GM12878 (cell line): ENCODE data around the gene RBM26. TPM values are rescaled to one million over a fixed set of nuclear protein-coding genes. Genes with fewer than 3 reads are reported as not detected.

Source experiments
- ATAC-seq: fragments of 200-7000 bp; cut with Tn5 transposase; 3 replicates; pipeline ENCODE4 v1.9.1; 2020; ENCODE audit warnings: mild to moderate bottlenecking, moderate library complexity
- BruUV-seq: library from RNA; stranded (reverse); fragments of 400-500 nt; replicated peaks from 2 replicates; lab custom pipeline; 2021; lab: Mats Ljungman, UMichigan
- CTCF ChIA-PET: fragments of 300-600 bp; sonication (Branson Sonifier 250); formaldehyde crosslinking; extraction: SDS; loops from one replicate; lab custom pipeline; 2021; ENCODE audit warnings: inconsistent platforms; lab: Yijun Ruan, JAX
- POLR2A ChIA-PET: fragments of 350-600 bp; formaldehyde crosslinking; extraction: SDS; loops from one replicate; lab custom pipeline; 2021; ENCODE audit warnings: inconsistent platforms; lab: Charles Lee
- RAD21 ChIA-PET: fragments of 300-600 bp; sonication (Branson Sonifier 250); formaldehyde crosslinking; loops from one replicate; lab custom pipeline; 2023; ENCODE audit warnings: antibody characterized with exemption; ENCODE audit not compliant: unreplicated experiment; lab: Charles Lee
- SMC1A ChIA-PET: fragments of 300-600 bp; sonication (Branson Sonifier 250); formaldehyde crosslinking; loops from one replicate; lab custom pipeline; 2023; ENCODE audit not compliant: unreplicated experiment, uncharacterized antibody; lab: Charles Lee
- DNase-seq: peaks from one replicate; pipeline ENCODE4 v3.0.0-alpha.2; 2011; ENCODE audit warnings: low read depth, low spot score
- FAIRE-seq: peaks from 3 replicates; lab custom pipeline; 2011; peaks lifted over from hg19 to GRCh38; lab: Jason Lieb, UNC
- H2AFZ ChIP-seq: 2 replicates; pipeline ENCODE4 v1.6.0; 2011; ENCODE audit warnings: low read depth, low read length, control low read depth; ENCODE audit not compliant: control insufficient read depth
- H3K27ac ChIP-seq: 2 replicates; pipeline ENCODE4 v1.5.1; 2011; ENCODE audit warnings: control low read depth; ENCODE audit not compliant: control insufficient read depth, insufficient read depth
- H3K27me3 ChIP-seq, 2 experiments: replicated peaks in 1 of 2; 2 replicates each; pipeline versions ENCODE4 v1.6.0 to v1.6.1; 2011; ENCODE audit warnings: low read length in 1 of 2; ENCODE audit not compliant: control insufficient read depth in 2 of 2, insufficient read depth in 2 of 2
- H3K36me3 ChIP-seq, 2 experiments: 2 replicates each; pipeline ENCODE4 v1.5.1; 2011; ENCODE audit warnings: low read length in 1 of 2; ENCODE audit not compliant: control insufficient read depth in 2 of 2, insufficient read depth in 2 of 2
- H3K4me1 ChIP-seq: 2 replicates; pipeline ENCODE4 v1.6.1; 2011; ENCODE audit warnings: mild to moderate bottlenecking, low read length, moderate library complexity, mixed read lengths; ENCODE audit not compliant: control insufficient read depth, insufficient read depth
- H3K4me2 ChIP-seq: 2 replicates; pipeline ENCODE4 v1.6.0; 2011; ENCODE audit warnings: control low read depth; ENCODE audit not compliant: control insufficient read depth, insufficient read depth
- H3K4me3 ChIP-seq: fragments of 200-600 bp; sonication (generic); 2 replicates; pipeline ENCODE4 v1.5.1; 2016
- H3K79me2 ChIP-seq: 2 replicates; pipeline ENCODE4 v1.6.0; 2011; ENCODE audit warnings: low read length; ENCODE audit not compliant: control insufficient read depth, insufficient read depth
- H3K9ac ChIP-seq: 2 replicates; pipeline ENCODE4 v1.8.0; 2011; ENCODE audit warnings: low read length, control low read depth, mixed read lengths; ENCODE audit not compliant: control insufficient read depth, insufficient read depth
- H3K9me3 ChIP-seq: replicated peaks from 3 replicates; pipeline ENCODE4 v1.5.1; 2011; ENCODE audit warnings: mild to moderate bottlenecking, low read length; ENCODE audit not compliant: control insufficient read depth, insufficient read depth
- H4K20me1 ChIP-seq: 2 replicates; pipeline ENCODE4 v1.6.0; 2011; ENCODE audit not compliant: control insufficient read depth, insufficient read depth
- ATF2 ChIP-seq: IDR thresholded peaks from 2 replicates; pipeline ENCODE4 v1.6.1; 2012; ENCODE audit warnings: low read length, inconsistent platforms
- CBX5 ChIP-seq: sonication (generic); IDR thresholded peaks from 2 replicates; pipeline ENCODE4 v1.6.1; 2016; ENCODE audit warnings: low read depth, moderate library complexity, mild to moderate bottlenecking, inconsistent platforms
- CTCF ChIP-seq, 3 experiments: IDR thresholded peaks in 2 of 3; conservative IDR thresholded peaks in 1 of 3; 2 replicates each; pipeline ENCODE4 v1.5.1; 2011; ENCODE audit warnings: low read depth in 3 of 3, low read length in 3 of 3, mild to moderate bottlenecking in 3 of 3, control low read depth in 2 of 3, moderate library complexity in 2 of 3, inconsistent platforms in 1 of 3, mixed read lengths in 1 of 3; ENCODE audit not compliant: control insufficient read depth in 2 of 3, insufficient read depth in 1 of 3; ENCODE audit errors: extremely low read depth in 1 of 3
- HCFC1 ChIP-seq: fragments of 150-350 bp; IDR thresholded peaks from 2 replicates; pipeline ENCODE4 v1.6.1; 2014; ENCODE audit warnings: low read length
- HDGF ChIP-seq: fragments of 450-650 bp; IDR thresholded peaks from 2 replicates; pipeline ENCODE4 v1.6.1; 2016; ENCODE audit warnings: antibody characterized with exemption
- NFXL1 ChIP-seq: fragments of 450-650 bp; IDR thresholded peaks from 2 replicates; pipeline ENCODE4 v1.6.1; 2017; ENCODE audit warnings: antibody characterized with exemption, mild to moderate bottlenecking, borderline replicate concordance
- PAX8 ChIP-seq: fragments of 450-650 bp; IDR thresholded peaks from 2 replicates; pipeline ENCODE4 v1.6.1; 2017; ENCODE audit warnings: mild to moderate bottlenecking, moderate library complexity
- POU2F2 ChIP-seq: IDR thresholded peaks from 3 replicates; pipeline ENCODE4 v1.6.1; 2011; ENCODE audit warnings: low read depth, mild to moderate bottlenecking, low read length, borderline replicate concordance
- RAD21 ChIP-seq: IDR thresholded peaks from 2 replicates; pipeline ENCODE4 v1.6.1; 2011; ENCODE audit warnings: mild to moderate bottlenecking, low read depth, low read length, moderate library complexity; ENCODE audit not compliant: insufficient read depth
- RUNX3 ChIP-seq: IDR thresholded peaks from 2 replicates; pipeline ENCODE4 v1.6.1; 2012; ENCODE audit warnings: low read length, inconsistent platforms
- ZNF622 ChIP-seq: fragments of 450-650 bp; IDR thresholded peaks from 2 replicates; pipeline ENCODE4 v1.6.1; 2017; ENCODE audit warnings: mild to moderate bottlenecking, inconsistent platforms
- WGBS: methylation state at CpG from one replicate; pipeline ENCODE4 v1.1.6; 2016; ENCODE audit warnings: low lambda C conversion rate; ENCODE audit not compliant: insufficient replicate concordance, insufficient coverage; ENCODE audit errors: missing lambda C conversion rate; 5-methylcytosine and 5-hydroxymethylcytosine counted together
- in situ Hi-C: fragments of 300-500 bp; cut with MboI; formaldehyde crosslinking; loops from 9 replicates; pipeline ENCODE4 v1.14.3; 2018; ENCODE audit warnings: mixed read lengths
- intact Hi-C: fragments of 100-400 bp; cut with micrococcal nuclease; formaldehyde crosslinking; loops from one replicate; pipeline ENCODE4 v1.14.2; 2022; ENCODE audit not compliant: unreplicated experiment
- polyA plus RNA-seq, 11 experiments: library from polyadenylated mRNA; depleted of rRNA in 4 of 11; unstranded in 6 of 11; stranded (reverse) in 5 of 11; fragments of >200 nt; fragmentation: Nextera tagmentation in 4 of 11; fragmentation: Illumina TruSeq in 1 of 11; extraction: Ambion mirVana in 4 of 11; extraction: Trizol in 1 of 11; gene quantifications; 1 replicate in 1 of 11; 2 replicates in 10 of 11; pipeline versions ENCODE4 v1.2.1 to v1.2.3, GENCODE V29; 2011 to 2016; ENCODE audit warnings: inconsistent platforms in 2 of 11, missing spikeins in 2 of 11, low read depth in 1 of 11
- total RNA-seq, 4 experiments: library from RNA; depleted of rRNA in 3 of 4; stranded (reverse); fragments of >200 nt in 3 of 4; fragmentation: Illumina TruSeq in 1 of 4; extraction: Trizol in 1 of 4; gene quantifications; 2 replicates each; pipeline versions ENCODE4 v1.2.1 to v1.2.3, GENCODE V29; 2013 to 2021

The RBM26 gene
- total and polyA plus RNA-seq, 10 of the 15 experiments (the other 5 are each of a cell fraction or from before 2014, with no cell fraction given), result 17.6 to 71.3 (median 38.9) TPM

- Histone ChIP-seq H2AFZ (no peak overlapping the region), H3K27me3 (no peaks in the 10 kb centered on the region), H3K9ac (no peak overlapping the region), H3K9me3 (no peaks in the 10 kb centered on the region), H3K4me1 (no peaks in the 10 kb centered on the region), H3K27ac (no peak overlapping the region), H4K20me1 (no peaks in the 10 kb centered on the region), H3K36me3 (no peaks in the 10 kb centered on the region), H3K4me2 (no peak overlapping the region), H3K79me2 (no peaks in the 10 kb centered on the region), H3K4me3 (no peak overlapping the region)
- no peak for FAIRE-seq
- SMC1A ChIA-PET, result interaction anchor here (0.6 to 10.1 kb wide), 16 partner anchors 13 to 828 kb away, joined by 3 to 427 read pairs (median 4); partner anchors contain the start of gene NDFIP2
- POLR2A ChIA-PET, result interaction anchor here (0.6 to 0.7 kb wide), 3 partner anchors 11 to 83 kb away, joined by 3 to 5 read pairs (median 3); no protein-coding TSS in a partner anchor
- 0 out of 3 replicates have a peak, but pooled peaks have one; percentile 29 for ATAC-seq
- WGBS, result 94% methylated on average over 2 of the region's 2 CpGs
- TF ChIP-seq NFXL1, result no peak
- no peak for TF ChIP-seq POU2F2
- no peak for TF ChIP-seq CBX5
- intact Hi-C loops, result loop anchor here (5.0 kb wide), 1 partner anchor 54 kb away; the partner anchor contains the start of gene NDFIP2
- CTCF ChIA-PET, result interaction anchor here (0.6 to 13.6 kb wide), 11 partner anchors 11 to 251 kb away, joined by 3 to 564 read pairs (median 4); partner anchors contain the start of gene NDFIP2
- DNase-seq, result no peak
- BruUV-seq, result no TSS peak
- in situ Hi-C loops, result loop anchor here (5.0 kb wide), 1 partner anchor 109 kb away; no protein-coding TSS in a partner anchor
- RAD21 ChIA-PET, result interaction anchor here (0.7 to 8.0 kb wide), 10 partner anchors 8 to 117 kb away, joined by 3 to 435 read pairs (median 4); partner anchors contain the start of gene NDFIP2
Measured at GRCh38 chr13:79427883-79428282, 21.8 kb upstream of the RBM26 start.

- RAD21 ChIA-PET, result interaction anchor here (1.2 to 8.0 kb wide), 4 partner anchors 54 to 118 kb away, joined by 3 to 435 read pairs (median 93); partner anchors contain the start of gene NDFIP2
- CTCF ChIA-PET, result interaction anchor here (0.8 to 13.6 kb wide), 8 partner anchors 11 to 204 kb away, joined by 3 to 564 read pairs (median 4); no protein-coding TSS in a partner anchor
- no peaks in the 10 kb centered on the region for H3K27me3 ChIP-seq
- no peak overlapping the region for H3K9ac ChIP-seq
- DNase-seq (no peak), FAIRE-seq (no peak), ATAC-seq (peak; percentile 63)
- H3K36me3 ChIP-seq, result no peaks in the 10 kb centered on the region
- in situ Hi-C loops (loop anchor here (5.0 kb wide), 1 partner anchor 110 kb away; no protein-coding TSS in a partner anchor), intact Hi-C loops (loop anchor here (5.0 kb wide), 1 partner anchor 55 kb away; the partner anchor contains the start of gene NDFIP2)
- POLR2A ChIA-PET, result interaction anchor here (0.7 kb wide), 1 partner anchor 83 kb away, joined by 3 read pairs; no protein-coding TSS in a partner anchor
- no TSS peak for BruUV-seq
- no peak overlapping the region for H3K27ac ChIP-seq
- SMC1A ChIA-PET, result interaction anchor here (0.6 to 10.1 kb wide), 11 partner anchors 14 to 829 kb away, joined by 3 to 427 read pairs (median 6); partner anchors contain the start of gene NDFIP2
- no peaks in the 10 kb centered on the region for H3K79me2 ChIP-seq
- H3K4me1 ChIP-seq, result no peaks in the 10 kb centered on the region
- no peak overlapping the region for H3K4me3 ChIP-seq
- no peak overlapping the region for H2AFZ ChIP-seq
- H3K9me3 ChIP-seq, result no peaks in the 10 kb centered on the region
- 100% methylated on average over 1 of the region's 1 CpG for WGBS
- no peaks in the 10 kb centered on the region for H4K20me1 ChIP-seq
- H3K4me2 ChIP-seq, result no peak overlapping the region
- no peak for TF ChIP-seq HDGF
- peak; percentile 59; the same call in 1 of the 2 replicates for TF ChIP-seq RUNX3
- no peak for TF ChIP-seq CTCF (IDR thresholded peaks at IDR 0.05 in 2 of 3, conservative IDR thresholded peaks at IDR 0.05 in 1 of 3; ENCODE audit: control insufficient read depth in 2 of 3, extremely low read depth in 1 of 3, insufficient read depth in 1 of 3, low read depth in 3 of 3, low read length in 3 of 3)
- no peak for TF ChIP-seq ZNF622
- 0 out of 2 replicates have a peak, but pooled peaks have one; percentile 80 for TF ChIP-seq PAX8
- TF ChIP-seq ATF2, result no peak
- no peak for TF ChIP-seq HCFC1
- no peak for TF ChIP-seq RAD21
Measured at GRCh38 chr13:79427265-79427664, 21.2 kb upstream of the RBM26 start.
